ENCODE results near the gene ITIH3. TPM values are rescaled to one million over a fixed set of nuclear protein-coding genes. Genes with fewer than 3 reads are reported as not detected.

Gene ITIH3
- total and polyA plus RNA-seq, 7 experiments from 2014 or later, result not detected

DNA sequence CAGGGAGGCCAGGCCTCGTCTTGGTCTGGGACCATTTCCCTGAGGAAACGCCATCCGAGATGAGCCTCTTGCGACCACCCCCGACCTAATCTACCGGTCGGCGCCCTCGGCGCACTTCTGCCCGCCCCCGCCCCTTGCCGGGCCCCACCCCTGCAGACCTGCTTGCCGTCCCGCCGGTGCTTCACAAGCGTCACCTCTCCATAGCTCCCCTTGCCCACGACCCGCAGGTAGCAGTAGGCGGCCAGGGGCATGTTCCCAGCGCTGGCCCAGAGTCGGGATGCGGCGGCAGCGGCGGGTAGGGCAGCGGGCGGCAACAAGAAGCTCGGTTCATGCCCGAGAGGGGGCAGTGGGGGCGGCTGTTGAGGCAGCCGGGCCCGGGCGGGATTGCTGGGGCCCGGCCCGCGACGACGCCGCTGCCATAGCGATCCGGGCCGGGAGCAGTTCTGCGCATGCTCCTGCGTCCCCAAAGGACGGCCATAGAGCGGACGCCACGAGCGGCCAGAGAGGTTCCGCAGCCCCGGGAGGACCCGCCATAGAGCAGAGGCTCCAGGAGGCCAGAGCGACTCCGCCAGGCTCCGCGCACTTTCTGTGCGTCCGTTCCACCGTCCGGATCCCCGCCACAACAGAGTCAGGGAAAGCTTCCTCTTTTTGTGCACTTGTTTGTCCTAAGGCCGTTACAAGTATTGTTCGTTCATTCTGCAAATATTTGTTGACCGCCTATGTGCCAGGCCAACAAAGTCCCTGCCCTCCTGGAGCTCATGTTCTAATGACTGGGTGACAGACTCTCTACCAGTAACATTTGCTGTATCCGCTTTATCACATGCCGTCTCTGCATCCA lies 23.9 kb upstream of the ITIH3 start, which contains the start of gene NEK4:
NEK4 (minus strand) TSS at position 445 of the 838 bp plus-strand sequence; CDS start at position 251, 194 bp downstream.
- ChIA-PET POLR2A (interaction anchor here (0.6 to 3.1 kb wide), 7 partner anchors 17 to 493 kb away, joined by 3 to 12 read pairs (median 3); partner anchors contain the start of genes GLT8D1, GNL3, PBRM1 and SFMBT1), CTCF (no interaction called here)
- peak within 1 kb of the TSS; percentile 83 to 99 (median 95) for H3K4me3 Mint-ChIP-seq
- peaks cover 0 to 2% (median 0%) of the 10 kb centered on the region in 11 donors for H3K9me3 Mint-ChIP-seq
- H3K9me3 ChIP-seq (ENCODE audit: control insufficient read depth in 2 of 3, low read length in 3 of 3), result no peaks in the 10 kb centered on the region
- ATAC-seq (peak; percentile 89), DNase-seq (peak; percentile 44 to 86 (median 65))
- H3K27ac ChIP-seq (ENCODE audit: low read depth, low read length), result peak within 1 kb of the TSS; percentile 72
- peaks cover 0 to 8% (median 6%) of the 10 kb centered on the region in 3 experiments for H3K36me3 ChIP-seq (ENCODE audit: control insufficient read depth in 2 of 3, insufficient read depth in 3 of 3, low read length in 3 of 3)
- no peaks in the 10 kb centered on the region for H3K27me3 ChIP-seq (ENCODE audit: control insufficient read depth in 2 of 2, insufficient read depth in 2 of 2, low read length in 2 of 2)
- peaks cover 0 to 12% (median 0%) of the 10 kb centered on the region in 5 donors for H3K27me3 Mint-ChIP-seq
- intact Hi-C loops (cut with micrococcal nuclease), result loop anchor here (1.0 to 10.0 kb wide), 9 partner anchors 64 to 576 kb away; partner anchors contain the start of genes SFMBT1 (in 2 of the 2), SPCS1 (in 2 of the 2), STIMATE (in 2 of the 2) and DCP1A (in 1 of the 2)
- H3K4me1 Mint-ChIP-seq, result peaks cover 12 to 34% (median 23%) of the 10 kb centered on the region in 7 donors
- H3K27ac Mint-ChIP-seq, result peak within 1 kb of the TSS; percentile 89 to 97 (median 93)
- H3K4me3 ChIP-seq (ENCODE audit: low read length), result peak within 1 kb of the TSS; percentile 83
- H3K36me3 Mint-ChIP-seq, result peaks cover 0 to 5% (median 0%) of the 10 kb centered on the region in 5 donors
- H3K4me1 ChIP-seq (ENCODE audit: control insufficient read depth in 2 of 2, insufficient read depth in 2 of 2, low read length in 2 of 2), result peaks cover 5 to 16% of the 10 kb centered on the region in 2 donors

DNA sequence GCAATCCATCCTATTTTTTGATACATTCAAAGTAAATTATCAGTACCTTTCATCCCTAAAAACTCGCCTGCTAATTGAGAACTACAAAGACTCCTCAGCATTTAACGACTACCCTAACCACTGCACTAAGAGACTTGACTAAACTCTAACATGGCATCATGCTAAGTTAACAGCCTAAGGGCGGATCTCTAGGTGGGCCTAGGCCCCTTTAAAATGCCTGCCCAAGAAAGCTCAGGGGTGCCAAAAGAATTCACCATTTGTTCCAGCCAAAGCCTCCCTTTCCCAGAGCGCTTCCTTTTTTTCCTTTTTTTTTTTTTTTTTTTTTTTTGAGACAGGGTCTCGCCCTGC lies 23.3 kb upstream of the ITIH3 start:
- ATAC-seq (no peak), DNase-seq (no peak)
- H3K27me3 Mint-ChIP-seq, result peaks cover 0 to 12% (median 0%) of the 10 kb centered on the region in 5 donors
- Histone ChIP-seq H3K36me3 (ENCODE audit: control insufficient read depth in 2 of 3, insufficient read depth in 3 of 3, low read length in 3 of 3) (peaks cover 0 to 2% (median under 1%) of the 10 kb centered on the region in 3 experiments), H3K9me3 (ENCODE audit: control insufficient read depth in 2 of 3, low read length in 3 of 3) (no peaks in the 10 kb centered on the region), H3K27ac (ENCODE audit: low read depth, low read length) (peak overlapping the region; percentile 72), H3K4me1 (ENCODE audit: control insufficient read depth in 2 of 2, insufficient read depth in 2 of 2, low read length in 2 of 2) (peaks cover 5 to 16% of the 10 kb centered on the region in 2 donors), H3K4me3 (ENCODE audit: low read length) (peak overlapping the region; percentile 83), H3K27me3 (ENCODE audit: control insufficient read depth in 2 of 2, insufficient read depth in 2 of 2, low read length in 2 of 2) (no peaks in the 10 kb centered on the region)
- POLR2A ChIA-PET, result interaction anchor here (1.1 to 3.1 kb wide), 5 partner anchors 17 to 275 kb away, joined by 3 to 12 read pairs (median 5); partner anchors contain the start of genes GLT8D1, GNL3, PBRM1 and SFMBT1
- H3K27ac Mint-ChIP-seq, result peak overlapping the region; percentile 89 to 97 (median 93)
- CTCF ChIA-PET, result no interaction called here
- H3K9me3 Mint-ChIP-seq, result peaks cover 0 to 2% (median 0%) of the 10 kb centered on the region in 11 donors
- H3K4me1 Mint-ChIP-seq, result peaks cover 12 to 34% (median 23%) of the 10 kb centered on the region in 7 donors
- H3K36me3 Mint-ChIP-seq, result peaks cover 0 to 4% (median 0%) of the 10 kb centered on the region in 5 donors
- H3K4me3 Mint-ChIP-seq, result peak overlapping the region; percentile 83 to 99 (median 95)
- intact Hi-C loops (cut with micrococcal nuclease), result loop anchor here (1.0 to 10.0 kb wide), 4 partner anchors 86 to 575 kb away; partner anchors contain the start of genes DCP1A (in 1 of the 2), PBRM1 (in 1 of the 2), SFMBT1 (in 1 of the 2) and STIMATE (in 1 of the 2)

GRCh38 chr3:52771702-52772101 lies 22.9 kb upstream of the ITIH3 start:
- intact Hi-C loops (cut with micrococcal nuclease), result loop anchor here (1.0 to 10.0 kb wide), 4 partner anchors 86 to 575 kb away; partner anchors contain the start of genes DCP1A (in 1 of the 2), PBRM1 (in 1 of the 2), SFMBT1 (in 1 of the 2) and STIMATE (in 1 of the 2)

DNA sequence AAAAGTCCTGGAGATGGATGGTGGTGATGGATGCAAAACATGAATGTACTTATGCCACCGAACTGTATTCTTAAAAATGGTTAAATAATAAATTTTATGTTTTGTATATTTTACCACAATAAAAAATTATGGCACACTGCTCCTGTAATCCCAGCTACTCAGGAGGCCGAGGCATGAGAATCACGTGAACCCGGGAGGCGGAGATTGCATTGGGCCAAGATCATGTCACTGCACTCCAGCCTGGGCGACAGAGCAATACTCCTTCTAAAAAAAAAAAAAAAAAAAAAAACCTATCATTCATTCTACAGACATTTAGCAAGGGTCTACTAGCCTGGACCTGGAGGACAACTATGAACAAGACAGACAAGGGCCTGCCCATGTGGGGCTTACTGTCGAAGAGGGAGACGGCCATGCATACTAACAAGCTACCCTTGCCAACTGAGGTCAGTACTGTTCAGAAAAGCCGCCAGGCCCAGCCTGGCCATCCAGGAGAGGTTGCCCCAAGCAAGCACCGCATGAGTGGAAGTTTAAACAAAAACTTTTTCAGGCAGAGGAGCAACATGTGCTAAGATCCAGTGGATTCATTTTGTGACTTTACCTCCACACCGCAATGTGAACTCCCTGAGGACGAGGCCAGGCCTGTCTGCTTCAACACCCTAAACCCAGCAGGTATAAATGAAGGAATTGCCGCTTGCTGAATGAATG lies 21.1 kb upstream of the ITIH3 start:
- Mint-ChIP-seq H3K36me3 (peaks cover 0 to under 1% (median 0%) of the 10 kb centered on the region in 5 donors), H3K9me3 (peaks cover 0 to 2% (median 0%) of the 10 kb centered on the region in 11 donors), H3K4me3 (peak overlapping the region in 1 of 10 donors; percentile 26), H3K4me1 (peaks cover 12 to 28% (median 22%) of the 10 kb centered on the region in 7 donors), H3K27ac (peak overlapping the region in 2 of 9 donors; percentile 31 to 50), H3K27me3 (peaks cover 0 to 12% (median 0%) of the 10 kb centered on the region in 5 donors)
- CTCF ChIA-PET, result no interaction called here
- no peaks in the 10 kb centered on the region for H3K36me3 ChIP-seq (ENCODE audit: control insufficient read depth in 2 of 3, insufficient read depth in 3 of 3, low read length in 3 of 3)
- peaks cover 5 to 16% of the 10 kb centered on the region in 2 donors for H3K4me1 ChIP-seq (ENCODE audit: control insufficient read depth in 2 of 2, insufficient read depth in 2 of 2, low read length in 2 of 2)
- DNase-seq (no peak), ATAC-seq (no peak)
- no peaks in the 10 kb centered on the region for H3K9me3 ChIP-seq (ENCODE audit: control insufficient read depth in 2 of 3, low read length in 3 of 3)
- intact Hi-C loops (cut with micrococcal nuclease), result loop anchor here in 1 of 2 donors (10.0 kb wide), 1 partner anchor 271 kb away; the partner anchor contains the start of gene SFMBT1
- no peak overlapping the region for H3K27ac ChIP-seq (ENCODE audit: low read depth, low read length)
- no peak overlapping the region for H3K4me3 ChIP-seq (ENCODE audit: low read length)
- H3K27me3 ChIP-seq (ENCODE audit: control insufficient read depth in 2 of 2, insufficient read depth in 2 of 2, low read length in 2 of 2), result no peaks in the 10 kb centered on the region
- POLR2A ChIA-PET, result interaction anchor here (0.6 kb wide), 1 partner anchor 325 kb away, joined by 3 read pairs; no protein-coding TSS in a partner anchor

More at GRCh38 chr3:52771702-52772101, 22.9 kb upstream of the ITIH3 start:
- no peaks in the 10 kb centered on the region for H3K27me3 ChIP-seq (ENCODE audit: control insufficient read depth in 2 of 2, insufficient read depth in 2 of 2, low read length in 2 of 2)
- ATAC-seq (no peak), DNase-seq (no peak)
- POLR2A ChIA-PET, result interaction anchor here (1.1 to 3.1 kb wide), 4 partner anchors 66 to 274 kb away, joined by 3 to 12 read pairs (median 6); partner anchors contain the start of genes GLT8D1, GNL3, PBRM1 and SFMBT1
- H3K4me1 ChIP-seq (ENCODE audit: control insufficient read depth in 2 of 2, insufficient read depth in 2 of 2, low read length in 2 of 2), result peaks cover 5 to 16% of the 10 kb centered on the region in 2 donors
- peaks cover 12 to 34% (median 23%) of the 10 kb centered on the region in 7 donors for H3K4me1 Mint-ChIP-seq
- CTCF ChIA-PET, result no interaction called here
- H3K9me3 ChIP-seq (ENCODE audit: control insufficient read depth in 2 of 3, low read length in 3 of 3), result no peaks in the 10 kb centered on the region
- H3K27ac Mint-ChIP-seq, result peak overlapping the region; percentile 51 to 97 (median 93)
- H3K27ac ChIP-seq (ENCODE audit: low read depth, low read length), result peak overlapping the region; percentile 72
- no peak overlapping the region for H3K4me3 ChIP-seq (ENCODE audit: low read length)
- peaks cover 0 to 2% (median 0%) of the 10 kb centered on the region in 11 donors for H3K9me3 Mint-ChIP-seq
- H3K27me3 Mint-ChIP-seq, result peaks cover 0 to 12% (median 0%) of the 10 kb centered on the region in 5 donors
- peaks cover 0 to 4% (median 0%) of the 10 kb centered on the region in 5 donors for H3K36me3 Mint-ChIP-seq
- no peaks in the 10 kb centered on the region for H3K36me3 ChIP-seq (ENCODE audit: control insufficient read depth in 2 of 3, insufficient read depth in 3 of 3, low read length in 3 of 3)
- H3K4me3 Mint-ChIP-seq, result peak overlapping the region; percentile 11 to 99 (median 94)

DNA sequence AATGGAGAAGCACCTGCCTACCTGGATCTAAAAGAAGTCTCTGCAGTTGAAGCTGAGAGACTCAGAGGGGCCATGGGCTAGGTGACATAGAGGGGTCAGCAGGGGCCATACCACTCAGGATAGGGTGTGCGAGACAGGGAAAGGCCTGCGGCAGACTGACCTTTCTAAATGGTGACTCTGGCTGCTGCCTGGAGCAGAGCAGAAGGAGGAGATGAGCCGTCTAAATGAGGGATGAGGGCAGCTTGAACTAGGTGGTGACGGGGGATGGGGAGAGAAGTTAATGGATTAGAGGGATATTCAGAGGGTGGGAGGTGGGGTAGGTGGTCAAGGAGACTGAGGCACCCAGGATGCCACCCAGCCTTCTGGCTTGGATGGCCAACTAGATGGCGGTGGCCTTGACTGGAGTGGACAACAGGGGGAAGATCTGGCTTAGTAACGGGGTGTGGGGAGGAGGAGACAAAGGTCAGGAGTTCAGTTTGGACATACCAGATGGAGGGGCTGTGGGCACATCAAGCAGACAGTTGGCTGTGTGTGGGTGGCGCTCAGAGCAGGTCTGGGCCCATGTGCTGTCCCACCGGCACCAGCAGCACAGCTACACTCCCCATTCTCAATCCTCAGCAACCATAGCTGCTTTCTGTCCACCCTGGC lies 20.4 kb upstream of the ITIH3 start:
- no peaks in the 10 kb centered on the region for H3K36me3 ChIP-seq (ENCODE audit: control insufficient read depth in 2 of 3, insufficient read depth in 3 of 3, low read length in 3 of 3)
- H3K4me1 Mint-ChIP-seq, result peaks cover 10 to 25% (median 21%) of the 10 kb centered on the region in 7 donors
- ChIA-PET POLR2A (interaction anchor here (0.6 kb wide), 1 partner anchor 326 kb away, joined by 3 read pairs; no protein-coding TSS in a partner anchor), CTCF (no interaction called here)
- no peaks in the 10 kb centered on the region for H3K9me3 ChIP-seq (ENCODE audit: control insufficient read depth in 2 of 3, low read length in 3 of 3)
- peaks cover 5 to 14% of the 10 kb centered on the region in 2 donors for H3K4me1 ChIP-seq (ENCODE audit: control insufficient read depth in 2 of 2, insufficient read depth in 2 of 2, low read length in 2 of 2)
- no peak overlapping the region for H3K27ac ChIP-seq (ENCODE audit: low read depth, low read length)
- intact Hi-C loops (cut with micrococcal nuclease), result loop anchor here in 1 of 2 donors (10.0 kb wide), 1 partner anchor 271 kb away; the partner anchor contains the start of gene SFMBT1
- H3K9me3 Mint-ChIP-seq, result peaks cover 0 to 2% (median 0%) of the 10 kb centered on the region in 11 donors
- DNase-seq, result no peak
- H3K27ac Mint-ChIP-seq, result peak overlapping the region in 2 of 9 donors; percentile 37 to 50
- H3K27me3 ChIP-seq (ENCODE audit: control insufficient read depth in 2 of 2, insufficient read depth in 2 of 2, low read length in 2 of 2), result no peaks in the 10 kb centered on the region
- ATAC-seq, result no peak
- no peaks in the 10 kb centered on the region for H3K36me3 Mint-ChIP-seq
- H3K27me3 Mint-ChIP-seq, result peaks cover 0 to 12% (median 0%) of the 10 kb centered on the region in 5 donors
- H3K4me3 Mint-ChIP-seq, result no peak overlapping the region
- no peak overlapping the region for H3K4me3 ChIP-seq (ENCODE audit: low read length)
